Hematopoietic multipotent progenitor cell treated with erythropoietin and hydrocortisone succinate and interleukin-3 and kit ligand, for 17 days (in vitro differentiated cells): ENCODE measurements around the gene DDX51.

Experiments used
- DNase-seq: peaks from one replicate; pipeline ENCODE4 v3.0.0-alpha.2; 2015; ENCODE audit warnings: low spot score

DDX51 gene

GRCh38 chr12:132179431-132180362 is 35.6 kb upstream of the DDX51 start:
- no peak for DNase-seq

- DNase-seq, result no peak
Measured at GRCh38 chr12:132178801-132179401, 34.8 kb upstream of the DDX51 start.

GRCh38 chr12:132178316-132178715 is 34.2 kb upstream of the DDX51 start:
- DNase-seq, result no peak

GRCh38 chr12:132176920-132177551 is 32.9 kb upstream of the DDX51 start:
- no peak for DNase-seq

GRCh38 chr12:132176385-132176919 is 32.3 kb upstream of the DDX51 start:
- no peak for DNase-seq

- DNase-seq, result no peak
Measured at GRCh38 chr12:132175496-132176384, 31.6 kb upstream of the DDX51 start.

GRCh38 chr12:132174839-132175490 is 30.8 kb upstream of the DDX51 start:
- no peak for DNase-seq

GRCh38 chr12:132174015-132174838 is 30.1 kb upstream of the DDX51 start:
- no peak for DNase-seq

- DNase-seq, result no peak
Measured at GRCh38 chr12:132173135-132174014, 29.3 kb upstream of the DDX51 start.

- no peak for DNase-seq
Measured at GRCh38 chr12:132172619-132173018, 28.5 kb upstream of the DDX51 start.

GRCh38 chr12:132171968-132172521 is 27.9 kb upstream of the DDX51 start:
- no peak for DNase-seq

- DNase-seq, result no peak
Measured at GRCh38 chr12:132171293-132171967, 27.3 kb upstream of the DDX51 start.

- DNase-seq, result no peak
Measured at GRCh38 chr12:132170637-132171292, 26.6 kb upstream of the DDX51 start.

- no peak for DNase-seq
Measured at GRCh38 chr12:132170094-132170636, 26.0 kb upstream of the DDX51 start.

- DNase-seq, result no peak
Measured at GRCh38 chr12:132169376-132169775, 25.3 kb upstream of the DDX51 start.

GRCh38 chr12:132168311-132169031 is 24.4 kb upstream of the DDX51 start:
- no peak for DNase-seq
